Activated CD8-positive, alpha-beta T cell treated with anti-CD3 and anti-CD28 coated beads, Interleukin-2, amount 10 ng/mL, durations not matched to agents 7 days and 5 days (primary cell): ENCODE results near the gene CBY3. TPM values are rescaled to one million over a fixed set of nuclear protein-coding genes. Genes with fewer than 3 reads are reported as not detected.

Experiments
- ATAC-seq: fragments of 150-1000 bp; cut with Tn5 transposase; one replicate; pipeline ENCODE4 v1.10.0; 2021; ENCODE audit warnings: moderate library complexity
- CTCF ChIA-PET: fragments of 350-600 bp; sonication (Branson Sonifier 250); formaldehyde crosslinking; loops from one replicate; lab custom pipeline; 2021; ENCODE audit warnings: antibody characterized with exemption; lab: Charles Lee
- POLR2A ChIA-PET: fragments of 350-600 bp; sonication (Branson Sonifier 250); formaldehyde crosslinking; loops from one replicate; lab custom pipeline; 2021; ENCODE audit warnings: antibody characterized with exemption; lab: Charles Lee
- DNase-seq: peaks from one replicate; pipeline ENCODE4 v3.0.0-alpha.2; 2020
- H3K27ac Mint-ChIP-seq: one replicate; pipeline ENCODE4 v1.8.0; 2021; ENCODE audit warnings: mild to moderate bottlenecking, mixed read lengths
- H3K27me3 Mint-ChIP-seq: one replicate; pipeline ENCODE4 v1.8.0; 2021; ENCODE audit warnings: low read depth, mixed read lengths
- H3K36me3 Mint-ChIP-seq: one replicate; pipeline ENCODE4 v1.8.0; 2021; ENCODE audit warnings: low read depth, mixed read lengths
- H3K4me1 Mint-ChIP-seq: one replicate; pipeline ENCODE4 v1.8.0; 2021; ENCODE audit warnings: low read depth, mixed read lengths
- H3K4me3 Mint-ChIP-seq: one replicate; pipeline ENCODE4 v1.8.0; 2021; ENCODE audit warnings: mild to moderate bottlenecking, mixed read lengths
- H3K9me3 Mint-ChIP-seq: one replicate; pipeline ENCODE4 v1.8.0; 2022; ENCODE audit warnings: mixed read lengths; ENCODE audit not compliant: insufficient read depth
- total RNA-seq, 2 experiments: library from RNA; stranded (reverse); gene quantifications; one replicate each; pipeline ENCODE4 v1.2.3, GENCODE V29; 2021

Gene CBY3
- total RNA-seq: under 1 TPM in 1 of 2 experiments, not detected in 1; 0.55 TPM

DNA sequence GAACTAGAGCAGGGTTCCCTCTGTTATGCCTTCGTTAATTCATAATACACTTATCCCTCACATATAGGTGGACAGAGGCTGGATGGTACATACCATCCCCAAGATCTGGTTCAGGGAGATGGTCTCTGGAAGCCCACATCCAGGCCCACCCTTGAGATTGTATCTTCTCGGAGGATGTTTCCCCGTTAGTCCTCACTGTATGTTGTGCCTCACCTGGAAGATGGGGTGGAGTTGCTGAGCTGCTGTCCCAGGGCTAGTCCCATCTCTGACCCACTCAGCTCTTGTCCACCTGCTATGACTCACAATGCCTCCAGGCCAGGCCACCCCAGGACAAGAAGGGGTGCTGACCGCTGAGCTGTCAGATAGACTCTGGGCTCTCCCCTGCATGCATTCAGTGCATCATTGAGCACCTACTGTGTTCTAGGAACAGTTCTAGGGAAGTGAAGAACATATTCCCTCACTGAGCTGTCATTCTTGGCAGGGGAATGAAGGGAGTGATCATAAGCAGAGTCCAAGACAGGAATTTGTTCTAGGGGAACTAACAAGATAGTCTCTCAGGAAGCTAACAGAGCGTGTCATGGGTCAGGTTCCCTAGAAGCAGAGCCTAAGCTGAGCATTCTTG, at the start of gene CBY3:
TSS of gene CBY3 (minus strand) at position 255 of the 622 bp plus-strand sequence. CDS start at position 139, 116 bp downstream.
- Mint-ChIP-seq H3K4me3 (peak within 1 kb of the TSS; percentile 65), H3K36me3 (peaks cover 37% of the 10 kb centered on the region), H3K9me3 (no peaks in the 10 kb centered on the region), H3K27ac (peak within 1 kb of the TSS; percentile 50), H3K4me1 (peaks cover 32% of the 10 kb centered on the region), H3K27me3 (no peaks in the 10 kb centered on the region)
- ATAC-seq (no peak), DNase-seq (no peak)
- POLR2A ChIA-PET: interaction anchor here (0.9 to 5.2 kb wide), 4 partner anchors 16 to 57 kb away, joined by 3 to 45 read pairs (median 4); partner anchors contain the start of gene HNRNPH1
- CTCF ChIA-PET: interaction anchor here (1.5 to 1.9 kb wide), 2 partner anchors 12 to 21 kb away, joined by 3 to 5 read pairs; no protein-coding TSS in a partner anchor

DNA sequence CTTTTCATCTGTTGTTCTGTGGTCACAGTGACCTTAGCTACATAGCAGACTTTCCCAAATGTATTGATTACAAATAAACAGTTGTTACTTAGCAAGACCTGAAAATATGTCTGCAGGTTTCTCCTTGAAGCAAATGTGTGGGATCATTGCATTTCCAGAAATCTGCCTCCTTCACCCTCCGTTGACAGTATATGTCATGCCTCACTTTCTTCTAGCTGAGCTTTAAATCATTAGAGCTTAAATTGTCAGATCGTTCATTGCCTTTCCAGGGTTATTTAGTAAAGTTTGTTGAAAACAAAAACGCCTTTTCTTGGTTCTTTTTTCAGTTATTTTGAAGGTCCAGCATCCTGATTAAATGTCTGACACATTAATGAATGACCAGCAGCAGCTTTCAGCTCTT, 49.5 kb upstream of the CBY3 start:
- ChIA-PET POLR2A (interaction anchor here (0.6 to 1.3 kb wide), 2 partner anchors 30 to 132 kb away, joined by 4 to 9 read pairs; no protein-coding TSS in a partner anchor), CTCF (interaction anchor here (0.8 to 2.9 kb wide), 2 partner anchors 14 to 19 kb away, joined by 4 to 6 read pairs; no protein-coding TSS in a partner anchor)
- no peak for ATAC-seq
- peaks cover 63% of the 10 kb centered on the region for H3K36me3 Mint-ChIP-seq
- H3K27ac Mint-ChIP-seq: peak overlapping the region; percentile 50
- no peaks in the 10 kb centered on the region for H3K9me3 Mint-ChIP-seq
- no peak overlapping the region for H3K4me3 Mint-ChIP-seq
- H3K4me1 Mint-ChIP-seq: peaks cover 21% of the 10 kb centered on the region
- H3K27me3 Mint-ChIP-seq: no peaks in the 10 kb centered on the region
- no peak for DNase-seq

DNA sequence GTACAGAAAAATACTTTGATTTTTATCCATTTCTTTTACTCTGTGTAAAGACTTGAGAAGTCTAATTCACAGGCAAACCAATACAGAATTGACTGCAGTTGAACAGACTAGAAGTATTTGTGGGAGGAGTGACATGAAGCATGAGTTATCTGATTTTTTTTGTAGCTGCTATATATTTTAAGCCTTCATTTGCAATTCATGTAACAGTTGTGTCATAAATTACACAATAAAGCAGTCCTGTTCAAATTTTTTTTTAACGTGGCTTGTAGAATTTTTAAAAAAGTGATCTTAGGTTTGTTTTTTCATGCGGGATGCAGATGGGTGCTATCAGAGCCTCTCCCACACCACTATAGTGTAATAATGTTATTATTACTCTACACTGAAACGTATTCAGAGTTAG, 48.9 kb upstream of the CBY3 start:
- Mint-ChIP-seq H3K36me3 (peaks cover 62% of the 10 kb centered on the region), H3K27me3 (no peaks in the 10 kb centered on the region), H3K4me1 (peaks cover 20% of the 10 kb centered on the region), H3K27ac (no peak overlapping the region), H3K9me3 (no peaks in the 10 kb centered on the region), H3K4me3 (no peak overlapping the region)
- DNase-seq: no peak
- POLR2A ChIA-PET: interaction anchor here (0.6 to 1.3 kb wide), 2 partner anchors 30 to 131 kb away, joined by 4 to 9 read pairs; no protein-coding TSS in a partner anchor
- CTCF ChIA-PET: interaction anchor here (0.8 kb wide), 2 partner anchors 14 to 106 kb away, joined by 3 to 4 read pairs; partner anchors contain the start of gene HNRNPH1
- no peak for ATAC-seq

DNA sequence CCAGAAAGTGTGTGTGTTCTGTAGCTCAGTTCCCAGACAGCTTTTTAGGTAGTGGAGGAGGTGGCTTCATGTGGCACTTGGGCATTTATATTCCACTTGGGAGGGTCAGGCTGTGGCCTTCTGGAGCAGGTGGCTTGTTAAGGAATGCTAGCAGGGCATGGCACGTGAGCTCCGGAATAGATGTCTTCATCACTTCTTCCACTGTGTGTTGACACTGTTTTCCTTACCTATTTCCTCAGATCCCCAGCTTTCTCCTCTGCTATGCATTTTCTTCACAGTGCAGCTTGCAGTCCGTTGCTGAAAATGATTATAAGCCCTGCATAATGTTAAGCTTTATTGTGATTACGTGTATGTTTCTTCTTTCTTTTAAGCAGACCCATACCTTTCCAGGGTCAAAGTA, 48.5 kb upstream of the CBY3 start:
- CTCF ChIA-PET: interaction anchor here (0.8 kb wide), 1 partner anchor 106 kb away, joined by 3 read pairs; the partner anchor contains the start of gene HNRNPH1
- H3K4me1 Mint-ChIP-seq: peaks cover 16% of the 10 kb centered on the region
- no peaks in the 10 kb centered on the region for H3K9me3 Mint-ChIP-seq
- H3K4me3 Mint-ChIP-seq: no peak overlapping the region
- ATAC-seq: no peak
- peaks cover 61% of the 10 kb centered on the region for H3K36me3 Mint-ChIP-seq
- H3K27ac Mint-ChIP-seq: no peak overlapping the region
- no peaks in the 10 kb centered on the region for H3K27me3 Mint-ChIP-seq
- no peak for DNase-seq
- POLR2A ChIA-PET: no interaction called here

DNA sequence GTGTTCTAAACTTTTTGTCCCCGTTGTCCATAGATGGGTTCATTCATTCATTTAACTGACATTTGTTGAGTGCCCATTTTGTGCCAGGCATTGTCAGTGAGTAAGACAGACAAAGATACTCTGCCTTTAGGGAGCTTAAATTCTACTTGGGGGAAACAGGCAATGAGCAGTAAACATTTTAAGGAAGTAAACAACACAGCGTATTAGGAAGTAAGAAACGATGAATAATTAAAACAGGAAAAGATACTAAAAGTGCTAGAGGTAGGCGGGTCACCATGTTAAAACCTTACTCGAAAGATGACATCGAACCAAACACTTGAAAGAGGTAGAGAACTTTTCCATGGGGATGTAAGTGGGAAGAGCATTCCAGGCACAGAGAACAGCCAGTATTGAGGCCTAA, 46.3 kb upstream of the CBY3 start:
- ChIA-PET POLR2A (no interaction called here), CTCF (interaction anchor here (0.9 to 1.1 kb wide), 2 partner anchors 18 to 36 kb away, joined by 3 to 5 read pairs; no protein-coding TSS in a partner anchor)
- Mint-ChIP-seq H3K27me3 (no peaks in the 10 kb centered on the region), H3K27ac (peak overlapping the region; percentile 22), H3K4me1 (peaks cover 13% of the 10 kb centered on the region), H3K9me3 (no peaks in the 10 kb centered on the region), H3K4me3 (no peak overlapping the region), H3K36me3 (peaks cover 78% of the 10 kb centered on the region)
- DNase-seq (no peak), ATAC-seq (no peak)

GRCh38 chr5:179724163-179724562, 43.3 kb upstream of the CBY3 start:
- DNase-seq (no peak), ATAC-seq (no peak)
- peaks cover 2% of the 10 kb centered on the region for H3K4me1 Mint-ChIP-seq
- no peaks in the 10 kb centered on the region for H3K9me3 Mint-ChIP-seq
- ChIA-PET CTCF (no interaction called here), POLR2A (interaction anchor here (1.0 kb wide), 1 partner anchor 105 kb away, joined by 3 read pairs; no protein-coding TSS in a partner anchor)
- H3K27ac Mint-ChIP-seq: no peak overlapping the region
- H3K27me3 Mint-ChIP-seq: no peaks in the 10 kb centered on the region
- H3K36me3 Mint-ChIP-seq: peaks cover 71% of the 10 kb centered on the region
- no peak overlapping the region for H3K4me3 Mint-ChIP-seq

GRCh38 chr5:179720222-179720621, 39.4 kb upstream of the CBY3 start:
- H3K36me3 Mint-ChIP-seq: peaks cover 74% of the 10 kb centered on the region
- H3K4me1 Mint-ChIP-seq: peaks cover 13% of the 10 kb centered on the region
- no peak for ATAC-seq
- CTCF ChIA-PET: no interaction called here
- H3K9me3 Mint-ChIP-seq: no peaks in the 10 kb centered on the region
- no peak overlapping the region for H3K4me3 Mint-ChIP-seq
- POLR2A ChIA-PET: no interaction called here
- DNase-seq: no peak
- no peak overlapping the region for H3K27ac Mint-ChIP-seq
- H3K27me3 Mint-ChIP-seq: no peaks in the 10 kb centered on the region

- peaks cover 13% of the 10 kb centered on the region for H3K4me1 Mint-ChIP-seq
- ATAC-seq (no peak), DNase-seq (no peak)
- ChIA-PET CTCF (interaction anchor here (1.1 to 2.1 kb wide), 3 partner anchors 12 to 37 kb away, joined by 3 to 5 read pairs (median 4); no protein-coding TSS in a partner anchor), POLR2A (no interaction called here)
- H3K27ac Mint-ChIP-seq: peak overlapping the region; percentile 1
- H3K27me3 Mint-ChIP-seq: no peaks in the 10 kb centered on the region
- peaks cover 62% of the 10 kb centered on the region for H3K36me3 Mint-ChIP-seq
- H3K9me3 Mint-ChIP-seq: no peaks in the 10 kb centered on the region
- H3K4me3 Mint-ChIP-seq: no peak overlapping the region
Measured at GRCh38 chr5:179716286-179716685, 35.5 kb upstream of the CBY3 start.

DNA sequence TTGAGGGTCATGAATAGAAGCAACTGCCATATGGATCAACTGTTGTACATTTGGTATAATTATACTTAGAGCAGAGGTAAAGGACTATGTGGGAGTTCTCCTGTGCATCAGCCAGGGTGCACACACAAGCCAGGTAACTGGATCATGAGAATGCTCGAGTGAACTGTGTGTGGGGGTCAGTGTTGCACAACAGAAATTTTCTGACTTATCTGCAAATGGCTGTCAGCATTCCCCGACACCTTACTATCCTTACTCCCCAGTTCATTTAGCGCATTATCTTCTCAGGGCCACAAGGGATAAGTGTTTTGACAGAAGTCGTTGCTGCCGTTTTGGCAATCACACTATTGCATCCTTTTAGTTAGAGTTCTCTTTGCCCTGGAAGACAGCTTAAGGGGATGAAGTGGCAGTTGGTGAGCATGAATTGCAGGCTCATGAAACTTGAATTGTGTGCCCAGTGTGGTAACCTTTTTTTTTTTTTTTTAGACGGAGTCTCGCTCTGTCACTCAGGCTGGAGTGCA, 19.6 kb upstream of the CBY3 start:
- DNase-seq (no peak), ATAC-seq (no peak)
- Mint-ChIP-seq H3K27ac (peak overlapping the region; percentile 94), H3K27me3 (no peaks in the 10 kb centered on the region), H3K9me3 (no peaks in the 10 kb centered on the region), H3K4me1 (peaks cover 44% of the 10 kb centered on the region), H3K4me3 (peak overlapping the region; percentile 89), H3K36me3 (peaks cover 46% of the 10 kb centered on the region)
- ChIA-PET POLR2A (interaction anchor here (0.8 to 3.0 kb wide), 9 partner anchors 12 to 96 kb away, joined by 3 to 23 read pairs (median 5); partner anchors contain the start of genes HNRNPH1 and MAML1), CTCF (interaction anchor here (0.6 to 1.6 kb wide), 5 partner anchors 9 to 102 kb away, joined by 3 to 5 read pairs (median 3); no protein-coding TSS in a partner anchor)

DNA sequence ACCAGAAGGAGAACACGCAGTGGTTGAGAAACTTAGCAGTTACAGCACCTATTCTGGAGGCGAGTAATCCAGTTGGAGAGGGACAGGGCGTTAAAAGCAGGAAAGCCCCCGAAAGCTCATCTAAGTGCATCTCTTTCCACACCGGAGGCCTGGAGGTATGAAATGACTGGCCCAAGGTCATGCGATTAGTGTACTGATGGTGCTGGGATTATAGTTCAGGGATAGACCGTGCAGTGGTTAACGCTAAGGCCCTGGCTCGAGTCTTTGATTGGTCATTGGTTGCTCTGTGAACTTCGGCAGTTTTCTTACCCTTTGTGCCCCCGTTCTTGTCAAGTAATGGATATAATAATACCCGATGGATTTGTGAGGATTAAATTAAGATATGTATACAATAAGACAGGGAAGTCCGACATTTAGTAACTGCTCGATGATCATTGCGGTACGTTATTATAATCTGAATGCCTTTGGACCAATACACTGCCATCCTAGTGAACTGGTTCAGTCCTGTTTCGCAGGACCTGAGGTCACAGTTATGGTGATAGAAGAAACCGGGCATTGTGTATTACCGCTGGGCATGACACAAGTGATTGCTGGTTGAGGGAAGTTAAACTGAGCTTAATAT, 18.9 kb upstream of the CBY3 start:
- ChIA-PET POLR2A (interaction anchor here (0.6 to 3.0 kb wide), 12 partner anchors 11 to 120 kb away, joined by 3 to 23 read pairs (median 4); partner anchors contain the start of genes CBY3, HNRNPH1 and MAML1), CTCF (interaction anchor here (1.1 to 1.6 kb wide), 4 partner anchors 10 to 102 kb away, joined by 3 to 5 read pairs (median 4); no protein-coding TSS in a partner anchor)
- Mint-ChIP-seq H3K27ac (peak overlapping the region; percentile 94), H3K4me1 (peaks cover 40% of the 10 kb centered on the region), H3K4me3 (peak overlapping the region; percentile 89), H3K27me3 (no peaks in the 10 kb centered on the region), H3K9me3 (no peaks in the 10 kb centered on the region), H3K36me3 (peaks cover 42% of the 10 kb centered on the region)
- peak; percentile 45 for DNase-seq
- ATAC-seq: no peak

DNA sequence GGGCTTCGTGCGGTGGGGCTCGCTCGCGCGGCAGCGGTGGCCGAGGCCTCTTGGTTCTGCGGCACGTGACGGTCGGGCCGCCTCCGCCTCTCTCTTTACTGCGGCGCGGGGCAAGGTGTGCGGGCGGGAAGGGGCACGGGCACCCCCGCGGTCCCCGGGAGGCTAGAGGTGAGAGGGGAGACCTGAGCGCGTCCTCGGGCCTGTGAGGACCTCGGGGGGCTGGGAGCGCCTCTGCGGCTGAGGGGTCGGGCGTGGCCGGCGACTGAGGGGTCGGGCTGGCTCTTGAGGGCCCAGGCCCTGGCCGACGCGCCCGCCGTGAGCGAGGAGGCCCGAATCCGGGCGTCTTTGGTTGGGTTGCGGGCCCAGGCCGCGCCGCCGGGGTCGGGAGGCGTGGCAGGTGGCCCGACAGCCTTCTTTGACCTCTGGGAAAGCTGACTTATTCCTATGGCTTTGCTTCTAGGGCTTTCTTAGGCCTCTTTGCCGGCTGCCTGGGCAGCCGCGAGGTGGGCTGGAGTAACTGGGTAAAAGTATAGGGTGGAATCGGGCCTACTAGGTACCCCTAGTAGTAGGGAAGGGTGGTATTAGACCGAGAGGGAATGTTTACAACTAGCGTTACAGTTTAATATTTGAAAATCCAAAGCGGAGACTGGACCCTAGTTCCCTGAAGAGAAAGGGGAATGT, 18.2 kb upstream of the CBY3 start, which contains the start of gene CANX:
TSS of gene CANX (plus strand) at position 33 of the 681 bp plus-strand sequence. CDS start 6,715 bp downstream, outside the sequence.
- H3K9me3 Mint-ChIP-seq: no peaks in the 10 kb centered on the region
- ChIA-PET POLR2A (interaction anchor here (0.6 to 3.0 kb wide), 9 partner anchors 10 to 120 kb away, joined by 3 to 23 read pairs (median 5); partner anchors contain the start of genes HNRNPH1 and MAML1), CTCF (interaction anchor here (1.5 to 1.6 kb wide), 3 partner anchors 10 to 64 kb away, joined by 3 to 5 read pairs (median 4); no protein-coding TSS in a partner anchor)
- peaks cover 42% of the 10 kb centered on the region for H3K36me3 Mint-ChIP-seq
- H3K4me1 Mint-ChIP-seq: peaks cover 40% of the 10 kb centered on the region
- DNase-seq (no peak), ATAC-seq (no peak)
- peak within 1 kb of the TSS; percentile 94 for H3K27ac Mint-ChIP-seq
- H3K4me3 Mint-ChIP-seq: peak within 1 kb of the TSS; percentile 89
- no peaks in the 10 kb centered on the region for H3K27me3 Mint-ChIP-seq
